IMR-90 (cell line): Measurements from ENCODE around the gene ERC2. TPM values are rescaled to one million over a fixed set of nuclear protein-coding genes. Genes with fewer than 3 reads are reported as not detected.

Source experiments
- ATAC-seq: fragments of 200-7000 bp; cut with Tn5 transposase; 2 replicates; pipeline ENCODE4 v1.9.1; 2020; ENCODE audit warnings: low read depth, mild to moderate bottlenecking, moderate library complexity
- BruUV-seq: library from RNA; stranded (reverse); fragments of 400-500 nt; replicated peaks from 2 replicates; lab custom pipeline; 2021; lab: Mats Ljungman, UMichigan
- CTCF ChIA-PET: fragments of 300-600 bp; formaldehyde crosslinking; extraction: SDS; loops from one replicate; lab custom pipeline; 2021; ENCODE audit warnings: antibody characterized with exemption; lab: Yijun Ruan, JAX
- POLR2A ChIA-PET: fragments of 300-600 bp; sonication (Branson Sonifier 250); formaldehyde crosslinking; loops from one replicate; lab custom pipeline; 2022; ENCODE audit warnings: antibody characterized with exemption; ENCODE audit not compliant: unreplicated experiment; lab: Charles Lee
- DNase-seq: peaks from one replicate; pipeline ENCODE4 v3.0.0; 2013
- H2AFZ ChIP-seq: replicated peaks from 2 replicates; pipeline ENCODE3; 2013; ENCODE audit warnings: low read length, mild to moderate bottlenecking; ENCODE audit not compliant: poor library complexity
- H2AK5ac ChIP-seq: 2 replicates; pipeline ENCODE4 v1.6.1; 2013; ENCODE audit warnings: low read depth, low read length, inconsistent platforms
- H2AK9ac ChIP-seq: replicated peaks from 2 replicates; pipeline ENCODE3; 2013; ENCODE audit warnings: mild to moderate bottlenecking, low read depth, low read length, moderate library complexity; ENCODE audit not compliant: poor library complexity
- H2BK120ac ChIP-seq: 2 replicates; pipeline ENCODE4 v1.6.1; 2013; ENCODE audit warnings: low read depth, low read length, inconsistent platforms
- H2BK15ac ChIP-seq: 3 replicates; pipeline ENCODE4 v1.6.1; 2013; ENCODE audit warnings: low read depth, low read length, inconsistent platforms
- H2BK20ac ChIP-seq: 2 replicates; pipeline ENCODE4 v1.6.1; 2013; ENCODE audit warnings: low read depth, mild to moderate bottlenecking, inconsistent platforms, low read length, moderate library complexity
- H2BK5ac ChIP-seq: 2 replicates; pipeline ENCODE4 v1.6.1; 2013; ENCODE audit warnings: mild to moderate bottlenecking, low read depth, low read length, inconsistent platforms; ENCODE audit not compliant: poor library complexity, severe bottlenecking
- H3K14ac ChIP-seq: replicated peaks from 2 replicates; pipeline ENCODE4 v1.6.1; 2013; ENCODE audit warnings: low read depth, low read length, inconsistent platforms
- H3K18ac ChIP-seq: 2 replicates; pipeline ENCODE4 v1.6.1; 2013; ENCODE audit warnings: low read depth, low read length, control low read depth
- H3K23ac ChIP-seq: 2 replicates; pipeline ENCODE4 v1.6.1; 2013; ENCODE audit warnings: low read depth, low read length, inconsistent platforms
- H3K27ac ChIP-seq: 2 replicates; pipeline ENCODE4 v1.5.1; 2013; ENCODE audit warnings: mild to moderate bottlenecking, control low read depth, low read length; ENCODE audit not compliant: insufficient read depth
- H3K27me3 ChIP-seq: 2 replicates; pipeline ENCODE4 v1.6.1; 2013; ENCODE audit warnings: low read length; ENCODE audit not compliant: control insufficient read depth, insufficient read depth
- H3K36me3 ChIP-seq: 2 replicates; pipeline ENCODE4 v1.6.1; 2013; ENCODE audit warnings: low read length, mixed read lengths; ENCODE audit not compliant: control insufficient read depth, insufficient read depth
- H3K4ac ChIP-seq: 2 replicates; pipeline ENCODE4 v1.6.1; 2013; ENCODE audit warnings: low read depth, low read length, inconsistent platforms
- H3K4me1 ChIP-seq: 2 replicates; pipeline ENCODE4 v1.6.1; 2013; ENCODE audit warnings: low read length, mixed read lengths; ENCODE audit not compliant: control insufficient read depth, insufficient read depth
- H3K4me2 ChIP-seq: 2 replicates; pipeline ENCODE4 v1.6.1; 2013; ENCODE audit warnings: low read depth, mild to moderate bottlenecking, control low read depth, low read length, moderate library complexity
- H3K4me3 ChIP-seq: 2 replicates; pipeline ENCODE4 v1.5.1; 2013; ENCODE audit warnings: low read depth, mild to moderate bottlenecking, control low read depth, low read length, moderate library complexity; ENCODE audit not compliant: insufficient read depth
- H3K56ac ChIP-seq: 2 replicates; pipeline ENCODE4 v1.6.1; 2013; ENCODE audit warnings: low read length, inconsistent platforms; ENCODE audit not compliant: insufficient read depth; ENCODE audit errors: extremely low read depth
- H3K79me1 ChIP-seq, 2 experiments: 2 replicates each; pipeline ENCODE4 v1.6.1; 2013; ENCODE audit warnings: low read length in 2 of 2, inconsistent platforms in 1 of 2, low read depth in 1 of 2
- H3K9ac ChIP-seq: 2 replicates; pipeline ENCODE4 v1.6.1; 2013; ENCODE audit warnings: low read depth, low read length, control low read depth
- H3K9me1 ChIP-seq: 2 replicates; pipeline ENCODE4 v1.6.1; 2013; ENCODE audit warnings: low read length, inconsistent platforms; ENCODE audit not compliant: insufficient read depth
- H3K9me3 ChIP-seq: 2 replicates; pipeline ENCODE4 v1.6.1; 2013; ENCODE audit warnings: low read length; ENCODE audit not compliant: control insufficient read depth, insufficient read depth
- H4K20me1 ChIP-seq: 2 replicates; pipeline ENCODE4 v1.6.1; 2013; ENCODE audit warnings: low read length, inconsistent platforms; ENCODE audit not compliant: insufficient read depth
- H4K5ac ChIP-seq: 2 replicates; pipeline ENCODE4 v1.6.1; 2013; ENCODE audit warnings: mild to moderate bottlenecking, low read depth, low read length, control low read depth
- H4K8ac ChIP-seq, 2 experiments: 2 replicates each; pipeline ENCODE4 v1.6.1; 2013; ENCODE audit warnings: low read depth in 2 of 2, low read length in 2 of 2, control low read depth in 1 of 2, inconsistent platforms in 1 of 2
- H4K91ac ChIP-seq: 2 replicates; pipeline ENCODE4 v1.6.1; 2013; ENCODE audit warnings: low read depth, low read length, inconsistent platforms; ENCODE audit not compliant: insufficient read depth
- SMC3 ChIP-seq: fragments of 150-350 bp; IDR thresholded peaks from 2 replicates; pipeline ENCODE4 v1.6.1; 2016; ENCODE audit warnings: low read depth, mild to moderate bottlenecking, antibody characterized with exemption, low read length, moderate library complexity
- WGBS, 2 experiments: methylation state at CpG; one replicate each; pipeline versions ENCODE4 v1.1.5 to v1.1.7; 2013; ENCODE audit warnings: missing lambda C conversion rate in 2 of 2; ENCODE audit not compliant: insufficient read length in 1 of 2; ENCODE audit errors: extremely low coverage in 2 of 2; 5-methylcytosine and 5-hydroxymethylcytosine counted together
- dilution Hi-C: fragments of 300-500 bp; cut with HindIII; formaldehyde crosslinking; loops from one replicate; pipeline ENCODE4 v1.14.3; 2018; ENCODE audit warnings: low sequenced_read_pairs; ENCODE audit not compliant: unreplicated experiment
- in situ Hi-C: fragments of 300-500 bp; cut with MboI; formaldehyde crosslinking; loops from 3 replicates; pipeline ENCODE4 v1.14.3; 2019; ENCODE audit warnings: low sequenced_read_pairs, inconsistent platforms, mixed read lengths
- intact Hi-C: fragments of 100-400 bp; cut with micrococcal nuclease; formaldehyde crosslinking; loops from 2 replicates; pipeline ENCODE4 v1.10.0; 2022
- polyA plus RNA-seq, 3 experiments: library from polyadenylated mRNA; depleted of rRNA; stranded (reverse); fragments of >200 nt; gene quantifications; 2 replicates each; pipeline ENCODE4 v1.2.3, GENCODE V29; 2012; ENCODE audit warnings: low replicate concordance in 1 of 3
- total RNA-seq: library from RNA; depleted of rRNA; stranded (reverse); fragments of >200 nt; gene quantifications from 2 replicates; pipeline ENCODE4 v1.2.3, GENCODE V29; 2012

ERC2 gene
- total and polyA plus RNA-seq, 2 of the 4 experiments (the other 2 are of a cell fraction) = 0.17 to 0.18 TPM

DNA sequence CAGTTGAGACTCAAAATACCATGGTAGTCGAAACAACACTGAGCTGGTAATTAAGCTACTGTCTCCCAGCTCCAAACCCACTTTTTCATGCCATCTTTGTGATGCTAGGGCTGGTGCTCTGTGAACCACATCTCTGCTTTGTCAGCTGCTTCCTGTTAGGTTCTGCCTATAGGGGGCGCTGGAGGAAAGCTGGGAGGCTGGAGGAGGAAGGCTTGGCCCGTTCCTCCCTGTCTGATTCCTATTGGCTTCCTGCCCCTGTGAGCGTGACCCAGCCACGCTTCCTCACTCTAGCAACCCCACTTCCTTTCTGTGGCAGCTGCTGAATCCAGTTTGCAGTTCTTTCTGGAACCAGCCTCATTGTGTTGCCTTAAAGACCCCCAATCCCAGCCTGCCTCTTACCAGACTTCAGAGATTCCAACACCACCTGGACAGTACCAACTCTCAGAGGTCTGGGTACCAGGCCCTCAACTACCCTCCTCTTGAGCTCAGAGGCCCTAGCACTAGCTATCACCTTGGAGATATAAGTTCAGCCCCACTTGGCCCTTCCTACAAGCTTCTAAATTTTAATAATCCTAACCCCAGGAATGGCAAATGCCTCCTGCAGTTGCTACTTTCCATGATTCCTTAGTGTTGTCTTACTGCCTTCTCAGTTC, 120.9 kb downstream of the ERC2 start:
- DNase-seq (no peak), ATAC-seq (no peak)
- H2BK15ac ChIP-seq = no peak overlapping the region
- intact Hi-C loops = no loop called here
- H2BK5ac ChIP-seq = no peak overlapping the region
- no TSS peak for BruUV-seq
- no peaks in the 10 kb centered on the region for H3K9me1 ChIP-seq
- H3K9ac ChIP-seq = no peak overlapping the region
- no peaks in the 10 kb centered on the region for H3K27me3 ChIP-seq
- H3K4me2 ChIP-seq = no peak overlapping the region
- in situ Hi-C loops = no loop called here
- ChIA-PET CTCF (interaction anchor here (0.8 to 0.9 kb wide), 2 partner anchors 9 to 99 kb away, joined by 3 to 4 read pairs; no protein-coding TSS in a partner anchor), POLR2A (no interaction called here)
- no peak overlapping the region for H3K56ac ChIP-seq
- H3K4ac ChIP-seq = no peak overlapping the region
- no peak overlapping the region for H2AFZ ChIP-seq
- no peak overlapping the region for H4K91ac ChIP-seq
- H4K8ac ChIP-seq = no peak overlapping the region
- no peaks in the 10 kb centered on the region for H4K20me1 ChIP-seq
- no peak overlapping the region for H4K5ac ChIP-seq
- H3K79me1 ChIP-seq = no peaks in the 10 kb centered on the region
- H3K36me3 ChIP-seq = no peaks in the 10 kb centered on the region
- no peaks in the 10 kb centered on the region for H3K9me3 ChIP-seq
- H2BK20ac ChIP-seq = no peak overlapping the region
- H3K27ac ChIP-seq = no peak overlapping the region
- H2BK120ac ChIP-seq = no peak overlapping the region
- no peak overlapping the region for H2AK9ac ChIP-seq
- H3K14ac ChIP-seq = no peak overlapping the region
- no peak overlapping the region for H3K23ac ChIP-seq
- TF ChIP-seq SMC3 = no peak
- H3K4me3 ChIP-seq = no peak overlapping the region
- no peak overlapping the region for H3K18ac ChIP-seq
- no peaks in the 10 kb centered on the region for H3K4me1 ChIP-seq
- WGBS, 2 experiments = no CpG with 5 or more reads among the region's 5 CpGs
- H2AK5ac ChIP-seq = no peak overlapping the region
- dilution Hi-C loops = no loop called here
